OCI-LY1 (cell line): ENCODE data around the gene HSF2BP.
A peak's percentile ranks its signal among the peaks of the same experiment; 100 is the strongest.
"Not testable (repeated sequence)": the region's sequence is repeated elsewhere in the genome, so short reads cannot be mapped to it uniquely, and the experiment has no call there.

Experiments
- H2AFZ ChIP-seq: fragments of 200-600 bp; sonication (generic), shearing (Covaris generic); 2 replicates; pipeline ENCODE4 v1.6.0; 2014; ENCODE audit warnings: antibody characterized with exemption, mild to moderate bottlenecking, low read length
- H3F3A ChIP-seq: fragments of 200-600 bp; sonication (generic), shearing (Covaris generic); 2 replicates; pipeline ENCODE4 v1.6.0; 2014; ENCODE audit warnings: mild to moderate bottlenecking, antibody characterized with exemption, low read length, moderate library complexity; ENCODE audit not compliant: insufficient read depth
- H3K27ac ChIP-seq: fragments of 200-600 bp; sonication (generic); 2 replicates; pipeline ENCODE4 v1.5.1; 2014; ENCODE audit warnings: low read length, mixed run types, mild to moderate bottlenecking, low read depth; ENCODE audit not compliant: poor library complexity, severe bottlenecking
- H3K27me3 ChIP-seq: fragments of 200-600 bp; sonication (generic); 2 replicates; pipeline ENCODE4 v1.6.0; 2014; ENCODE audit warnings: antibody characterized with exemption, mild to moderate bottlenecking, low read length, moderate library complexity; ENCODE audit not compliant: insufficient read depth
- H3K36me3 ChIP-seq: fragments of 200-600 bp; sonication (generic); 2 replicates; pipeline ENCODE4 v1.6.1; 2014; ENCODE audit warnings: mild to moderate bottlenecking, antibody characterized with exemption, low read length, moderate library complexity, mixed read lengths; ENCODE audit not compliant: insufficient read depth
- H3K4me1 ChIP-seq: fragments of 200-600 bp; sonication (generic); 2 replicates; pipeline ENCODE4 v1.5.1; 2014; ENCODE audit warnings: mild to moderate bottlenecking, low read length, moderate library complexity; ENCODE audit not compliant: insufficient read depth, severe bottlenecking
- H3K4me2 ChIP-seq: fragments of 200-600 bp; sonication (generic), shearing (Covaris generic); 2 replicates; pipeline ENCODE4 v1.6.1; 2014; ENCODE audit warnings: low read length
- H3K4me3 ChIP-seq: fragments of 200-600 bp; sonication (generic); 2 replicates; pipeline ENCODE4 v1.5.1; 2014; ENCODE audit warnings: low read length, low read depth, mild to moderate bottlenecking, mixed read lengths; ENCODE audit not compliant: poor library complexity, severe bottlenecking
- H3K79me2 ChIP-seq: fragments of 200-600 bp; shearing (Covaris generic); 2 replicates; pipeline ENCODE4 v1.6.1; 2016; ENCODE audit warnings: mixed run types, low read length, mixed read lengths; ENCODE audit not compliant: insufficient read depth
- H3K9ac ChIP-seq: fragments of 200-600 bp; sonication (generic), shearing (Covaris generic); 2 replicates; pipeline ENCODE4 v1.6.1; 2014; ENCODE audit warnings: mild to moderate bottlenecking, low read length, mixed read lengths
- H3K9me2 ChIP-seq: fragments of 200-600 bp; sonication (generic), shearing (Covaris generic); 2 replicates; pipeline ENCODE4 v1.6.1; 2014; ENCODE audit warnings: low read depth, mild to moderate bottlenecking, low read length, mixed read lengths
- H3K9me3 ChIP-seq: fragments of 200-600 bp; shearing (Covaris generic); 2 replicates; pipeline ENCODE4 v1.6.1; 2014; ENCODE audit warnings: low read length, mixed read lengths
- H4K20me1 ChIP-seq: fragments of 200-600 bp; sonication (generic), shearing (Covaris generic); 2 replicates; pipeline ENCODE4 v1.6.0; 2016; ENCODE audit warnings: mild to moderate bottlenecking, low read length; ENCODE audit not compliant: insufficient read depth
- CTCF ChIP-seq: fragments of 200-600 bp; sonication (generic), shearing (Covaris generic); IDR thresholded peaks from 2 replicates; pipeline ENCODE4 v1.5.1; 2017; ENCODE audit warnings: mild to moderate bottlenecking, antibody characterized with exemption, low read length, moderate library complexity, mixed read lengths
- EZH2 ChIP-seq: fragments of 200-600 bp; sonication (generic), shearing (Covaris generic); IDR thresholded peaks from 2 replicates; pipeline ENCODE4 v1.8.0; 2017; ENCODE audit warnings: borderline replicate concordance, mixed run types, mild to moderate bottlenecking, antibody characterized with exemption, low read length, moderate library complexity, mixed read lengths

The HSF2BP gene

GRCh38 chr21:43652616-43653015, 6.7 kb downstream of the HSF2BP start:
- Histone ChIP-seq H3K4me3 (no peak overlapping the region), H3K27me3 (no peaks in the 10 kb centered on the region; the same call in 1 of the 2 replicates), H3K36me3 (no peaks in the 10 kb centered on the region), H3K9ac (no peak overlapping the region), H4K20me1 (no peaks in the 10 kb centered on the region), H3K27ac (no peak overlapping the region), H3K79me2 (no peaks in the 10 kb centered on the region), H3K9me2 (no peaks in the 10 kb centered on the region), H3K9me3 (no peaks in the 10 kb centered on the region), H2AFZ (no peak overlapping the region), H3K4me2 (no peak overlapping the region), H3F3A (no peaks in the 10 kb centered on the region), H3K4me1 (no peaks in the 10 kb centered on the region)
- TF ChIP-seq EZH2 (no peak), CTCF (no peak)

- not testable (repeated sequence) for H3K36me3 ChIP-seq, H3F3A ChIP-seq, H3K27ac ChIP-seq, H3K4me3 ChIP-seq, H2AFZ ChIP-seq, H3K9ac ChIP-seq, H4K20me1 ChIP-seq, H3K27me3 ChIP-seq, H3K4me1 ChIP-seq, H3K4me2 ChIP-seq, H3K9me2 ChIP-seq, H3K79me2 ChIP-seq, H3K9me3 ChIP-seq
Measured at GRCh38 chr21:43651926-43652325, 7.4 kb downstream of the HSF2BP start.

GRCh38 chr21:43648171-43648570, 11.1 kb downstream of the HSF2BP start:
- no peaks in the 10 kb centered on the region for H3F3A ChIP-seq
- H3K9me2 ChIP-seq = no peaks in the 10 kb centered on the region
- H3K36me3 ChIP-seq = no peaks in the 10 kb centered on the region
- H3K27ac ChIP-seq = no peak overlapping the region
- H3K4me1 ChIP-seq = no peaks in the 10 kb centered on the region
- H2AFZ ChIP-seq = no peak overlapping the region
- H3K4me3 ChIP-seq = no peak overlapping the region
- H4K20me1 ChIP-seq = no peaks in the 10 kb centered on the region
- no peaks in the 10 kb centered on the region for H3K79me2 ChIP-seq
- no peak overlapping the region for H3K4me2 ChIP-seq
- TF ChIP-seq CTCF = no peak
- TF ChIP-seq EZH2 = no peak
- no peaks in the 10 kb centered on the region; the same call in 1 of the 2 replicates for H3K27me3 ChIP-seq
- no peaks in the 10 kb centered on the region for H3K9me3 ChIP-seq
- H3K9ac ChIP-seq = no peak overlapping the region

- no peak overlapping the region for H3K4me2 ChIP-seq
- no peak overlapping the region for H3K9ac ChIP-seq
- H3K36me3 ChIP-seq = no peaks in the 10 kb centered on the region
- no peak overlapping the region for H3K27ac ChIP-seq
- H3K9me3 ChIP-seq = no peaks in the 10 kb centered on the region
- H4K20me1 ChIP-seq = no peaks in the 10 kb centered on the region
- no peaks in the 10 kb centered on the region for H3F3A ChIP-seq
- TF ChIP-seq CTCF (peak; percentile 97), EZH2 (no peak)
- H3K79me2 ChIP-seq = no peaks in the 10 kb centered on the region
- no peaks in the 10 kb centered on the region for H3K9me2 ChIP-seq
- H3K27me3 ChIP-seq = no peaks in the 10 kb centered on the region; the same call in 1 of the 2 replicates
- no peaks in the 10 kb centered on the region for H3K4me1 ChIP-seq
- H2AFZ ChIP-seq = no peak overlapping the region
- H3K4me3 ChIP-seq = no peak overlapping the region
Measured at GRCh38 chr21:43646550-43647260, 12.6 kb downstream of the HSF2BP start.
